ENCODE results near the gene CD200R1. TPM values are rescaled to one million over a fixed set of nuclear protein-coding genes. Genes with fewer than 3 reads are reported as not detected.

Gene CD200R1
- total and polyA plus RNA-seq, 2 of the 13 experiments (the other 11 are each of a cell fraction or from before 2014, with no cell fraction given): 0.04 TPM; not detected in 1

DNA sequence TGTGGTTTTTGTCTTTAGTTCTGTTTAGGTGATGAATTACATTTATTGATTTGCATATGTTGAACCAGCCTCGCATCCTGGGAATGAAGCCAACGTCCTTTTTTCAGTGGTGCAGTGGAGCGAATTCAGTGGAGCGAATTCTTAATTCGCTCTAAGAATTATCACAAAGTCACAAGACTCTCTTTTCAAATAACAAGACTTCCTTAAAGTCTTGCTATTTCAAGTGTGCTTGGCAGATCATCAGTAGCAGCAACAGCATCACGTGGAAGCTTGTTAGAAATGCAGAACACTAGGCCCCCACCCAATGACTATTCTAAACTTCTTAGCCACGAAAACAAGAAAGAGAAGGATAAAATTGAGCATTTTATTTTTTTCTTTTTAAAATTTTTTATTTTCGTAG lies 70.1 kb downstream of the CD200R1 start:
- Histone ChIP-seq H3K79me2 (ENCODE audit: insufficient read depth, low read length) (no peaks in the 10 kb centered on the region), H3K4me3 (replicated peaks in 1 of 3; ENCODE audit: insufficient read depth in 1 of 3, low read depth in 2 of 3, low read length in 3 of 3) (no peak overlapping the region), H3K9ac (ENCODE audit: insufficient read depth, low read depth, low read length) (no peak overlapping the region), H3K4me1 (ENCODE audit: insufficient read depth, low read length) (no peaks in the 10 kb centered on the region), H3K36me3 (replicated peaks in 1 of 2; ENCODE audit: control insufficient read depth in 1 of 2, insufficient read depth in 2 of 2, low read length in 2 of 2) (no peaks in the 10 kb centered on the region), H3K4me2 (ENCODE audit: low read depth, low read length) (no peak overlapping the region), H2AFZ (ENCODE audit: low read length) (no peak overlapping the region), H4K20me1 (ENCODE audit: insufficient read depth, low read length) (no peaks in the 10 kb centered on the region), H3K27ac (ENCODE audit: extremely low read length, insufficient read depth, low read length) (no peak overlapping the region), H3K9me3 (ENCODE audit: low read length) (no peaks in the 10 kb centered on the region; the same call in 1 of the 2 replicates), H3K27me3 (ENCODE audit: control insufficient read depth in 1 of 2, insufficient read depth in 2 of 2, low read length in 2 of 2) (no peaks in the 10 kb centered on the region)
- in situ Hi-C loops (cut with HindIII; ENCODE audit: extremely low pct_ligation_motif_present, low pct_unique_long_range_greater_than_20kb) (no loop called here), intact Hi-C loops (cut with micrococcal nuclease; ENCODE audit: unreplicated experiment) (no loop called here)
- BruUV-seq (replicated peaks): no TSS peak
- no peak for FAIRE-seq
- ChIA-PET POLR2A (no interaction called here), CTCF (ENCODE audit: low intra/inter-chr PET ratio, low total read pairs) (no interaction called here)
- DNase-seq (ENCODE audit: low spot score): no peak
- no peak for TF ChIP-seq HOXD1 (CRISPR knock-in tag; IDR thresholded peaks at IDR 0.05)
- TF ChIP-seq PRMT3 (CRISPR knock-in tag; IDR thresholded peaks at IDR 0.05; ENCODE audit: borderline replicate concordance, low read depth): no peak
- no peak for TF ChIP-seq PRPF4 (IDR thresholded peaks at IDR 0.05; ENCODE audit: low read depth, low read length, poor library complexity, severe bottlenecking)
- TF ChIP-seq SIX1 (CRISPR knock-in tag; IDR thresholded peaks at IDR 0.05; ENCODE audit: borderline replicate concordance): no peak
- TF ChIP-seq XBP1 (CRISPR knock-in tag; IDR thresholded peaks at IDR 0.05): no peak
- no peak for TF ChIP-seq SMAD1 (CRISPR knock-in tag; IDR thresholded peaks at IDR 0.05; ENCODE audit: borderline replicate concordance, low read depth)
- TF ChIP-seq CTCF (CRISPR knock-in tag; IDR thresholded peaks at IDR 0.05): no peak
- TF ChIP-seq ZC3H4 (CRISPR knock-in tag; IDR thresholded peaks at IDR 0.05; ENCODE audit: borderline replicate concordance): no peak
- 6% methylated on average over 8 of the region's 8 CpGs for WGBS (ENCODE audit: low lambda C conversion rate)
- ATAC-seq: no peak

Data from HepG2 (cell line).